ENCODE results near the gene ZFP62.
A peak's percentile ranks its signal among the peaks of the same experiment; 100 is the strongest.
"Not testable (repeated sequence)": the region's sequence is repeated elsewhere in the genome, so short reads cannot be mapped to it uniquely, and the experiment has no call there.

ZFP62 gene

DNA sequence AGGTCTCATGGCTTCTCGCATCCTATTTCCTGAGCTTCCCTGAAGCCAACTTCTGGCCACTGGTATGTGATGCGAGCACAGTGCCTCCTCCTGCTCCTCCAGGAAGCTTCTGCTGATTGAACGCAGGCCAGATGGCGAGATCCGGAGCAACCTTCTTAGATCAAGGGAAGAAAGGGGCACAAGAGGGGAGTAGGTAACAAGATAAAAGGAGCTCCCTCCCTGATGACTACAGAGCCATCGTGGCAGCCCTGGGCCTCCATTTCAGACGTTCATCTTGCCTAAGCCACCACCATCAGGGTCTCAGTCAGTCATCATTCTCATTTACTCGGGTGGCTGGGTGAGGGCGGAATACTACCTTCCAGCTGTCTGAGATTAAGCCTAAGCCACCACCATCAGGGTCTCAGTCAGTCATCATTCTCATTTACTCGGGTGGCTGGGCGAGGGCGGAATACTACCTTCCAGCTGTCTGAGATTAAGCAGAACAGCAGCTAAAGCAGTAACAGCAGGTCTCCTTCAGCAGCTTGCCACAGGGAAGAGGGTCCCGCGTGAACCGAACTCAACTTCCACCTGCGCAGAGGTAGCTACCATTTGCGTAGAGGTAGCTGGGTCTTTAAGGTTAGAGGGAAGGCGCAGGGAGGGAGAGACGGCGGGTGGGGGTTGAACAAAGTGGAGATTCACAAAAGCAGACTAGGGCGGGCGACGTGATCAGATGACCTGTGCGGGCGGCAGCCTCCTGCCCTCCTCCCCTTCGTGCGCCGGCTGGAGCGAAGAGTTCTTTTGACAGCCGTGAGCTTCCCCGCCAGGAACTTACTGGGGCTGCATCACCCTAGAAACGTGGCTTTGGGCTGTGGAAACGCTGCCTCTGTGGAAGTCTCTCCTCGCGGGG lies 30.6 kb downstream of the ZFP62 start:
- peak; percentile 60 for DNase-seq (ENCODE audit: low read depth)

- no peak for DNase-seq (ENCODE audit: low read depth)
These were observed 31.4 kb downstream of the ZFP62 start for GRCh38 chr5:180829726-180830125.

DNA sequence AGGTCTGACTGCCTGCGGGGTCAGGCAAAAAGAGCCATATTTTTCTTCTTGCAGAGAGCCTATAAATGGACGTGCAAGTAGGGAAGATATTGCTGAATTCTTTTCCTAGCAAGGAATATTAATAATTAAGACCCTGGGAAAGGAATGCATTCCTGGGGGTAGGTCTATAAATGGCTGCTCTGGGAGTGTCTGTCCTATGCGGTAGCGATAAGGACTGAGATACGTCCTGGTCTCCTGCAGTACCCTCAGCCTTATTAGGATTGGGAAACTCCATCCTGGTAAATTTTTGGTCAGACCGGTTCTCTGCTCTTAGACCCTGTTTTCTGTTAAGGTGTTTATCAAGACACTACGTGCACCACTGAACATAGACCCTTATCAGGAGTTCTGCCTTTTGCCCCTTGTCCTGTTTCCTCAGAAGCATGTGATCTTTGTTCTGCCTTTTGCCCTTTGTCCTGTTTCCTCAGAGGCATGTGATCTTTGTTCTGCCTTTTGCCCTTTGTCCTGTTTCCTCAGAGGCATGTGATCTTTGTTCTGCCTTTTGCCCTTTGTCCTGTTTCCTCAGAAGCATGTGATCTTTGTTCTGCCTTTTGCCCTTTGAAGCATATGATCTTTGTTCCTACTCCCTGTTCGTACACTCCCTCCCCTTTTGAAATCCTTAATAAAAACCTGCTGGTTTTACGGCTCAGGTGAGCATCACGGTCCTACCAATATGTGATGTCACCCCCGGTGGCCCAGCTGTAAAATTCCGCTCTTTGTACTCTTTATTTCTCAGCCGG lies 32.1 kb downstream of the ZFP62 start:
- DNase-seq (ENCODE audit: low read depth) = not testable (repeated sequence)

DNA sequence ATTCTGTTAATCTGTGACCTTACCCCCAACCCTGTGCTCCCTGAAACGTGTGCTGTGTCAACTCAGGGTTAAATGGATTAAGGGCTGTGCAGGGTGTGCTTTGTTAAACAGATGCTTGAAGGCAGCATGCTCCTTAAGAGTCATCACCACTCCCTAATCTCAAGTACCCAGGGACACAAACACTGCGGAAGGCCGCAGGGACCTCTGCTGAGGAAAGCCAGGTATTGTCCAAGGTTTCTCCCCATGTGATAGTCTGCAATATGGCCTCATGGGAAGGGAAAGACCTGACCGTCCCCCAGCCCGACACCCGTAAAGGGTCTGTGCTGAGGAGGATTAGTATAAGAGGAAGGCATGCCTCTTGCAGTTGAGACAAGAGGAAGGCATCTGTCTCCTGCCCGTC lies 33.7 kb downstream of the ZFP62 start:
- DNase-seq (ENCODE audit: low read depth) = not testable (repeated sequence)

DNA sequence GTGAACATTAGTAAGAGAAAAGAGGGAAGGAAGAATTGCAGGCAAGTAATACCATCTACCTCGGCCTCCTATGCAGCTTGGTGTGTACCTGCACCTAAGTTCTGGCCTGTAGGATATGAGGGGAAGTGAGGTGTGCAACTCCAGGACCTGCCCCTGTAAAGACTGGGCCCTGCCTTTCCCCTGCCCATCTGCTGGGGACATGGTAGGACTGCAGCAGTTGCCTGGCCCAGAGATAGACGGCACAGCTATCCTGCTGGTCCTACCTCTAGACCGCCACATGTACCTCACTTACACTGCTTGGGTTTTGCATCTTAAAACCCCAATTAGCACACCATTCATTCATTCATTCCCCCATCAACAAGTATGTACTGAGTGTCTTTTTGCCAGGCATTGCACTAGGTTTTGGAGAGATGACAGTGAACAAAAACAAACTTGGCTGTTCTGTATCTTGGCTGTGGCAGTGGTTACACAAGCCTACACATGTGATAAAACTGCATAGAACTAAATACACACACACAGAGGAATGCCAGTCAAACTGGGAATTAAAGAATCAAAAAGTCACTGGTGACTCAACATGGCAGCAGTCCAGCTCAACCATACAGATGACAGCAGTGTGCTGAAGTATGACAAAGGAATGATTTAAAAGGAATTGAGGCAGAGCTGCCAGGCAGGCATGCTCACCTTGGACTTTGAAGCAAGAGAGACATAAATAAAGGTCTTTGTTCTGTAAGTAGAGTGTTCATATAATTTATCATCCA lies 35.1 kb downstream of the ZFP62 start:
- no peak for DNase-seq (ENCODE audit: low read depth)

DNA sequence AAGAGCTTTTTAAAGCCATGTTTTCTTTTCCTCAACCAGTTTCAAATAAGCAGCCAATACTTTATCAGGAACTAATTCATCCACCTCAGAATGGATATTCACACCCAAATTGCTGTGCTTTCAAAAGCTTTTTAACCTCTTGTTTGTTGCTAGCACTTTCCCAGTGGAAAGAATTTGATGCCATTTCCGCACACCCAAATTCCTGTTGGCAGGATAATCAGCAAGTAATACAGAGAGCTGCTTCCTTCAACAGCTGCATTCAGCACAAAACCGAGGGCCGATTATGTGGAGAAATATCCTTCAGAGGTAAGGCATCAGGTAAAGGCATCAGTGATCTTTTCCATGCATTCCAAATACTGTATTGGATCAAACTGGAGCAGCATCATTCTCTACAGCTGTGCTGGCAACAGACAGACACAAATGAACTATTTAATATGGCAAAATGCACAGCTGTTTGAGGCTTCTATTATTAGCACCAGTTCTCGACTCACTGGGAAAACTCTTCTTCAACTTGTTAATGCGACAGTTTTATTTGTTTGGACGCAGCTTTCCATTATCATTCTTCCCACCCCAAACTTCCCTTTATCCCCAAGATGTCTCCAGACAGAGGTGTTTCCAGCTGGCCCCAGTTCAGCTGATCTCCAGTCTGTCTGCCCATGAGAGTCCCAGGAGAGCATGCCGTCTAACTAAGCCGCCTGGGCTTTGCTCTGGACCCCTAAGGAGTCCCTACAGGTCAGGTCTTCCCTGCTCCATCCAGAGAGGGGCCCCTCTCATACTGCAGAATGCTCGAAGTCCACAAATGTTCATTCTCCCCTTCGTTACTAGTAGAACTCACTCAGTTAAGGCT lies 36.2 kb downstream of the ZFP62 start:
- no peak for DNase-seq (ENCODE audit: low read depth)

GRCh38 chr5:180823940-180824629 lies 37.0 kb downstream of the ZFP62 start:
- DNase-seq (ENCODE audit: low read depth) = no peak

DNA sequence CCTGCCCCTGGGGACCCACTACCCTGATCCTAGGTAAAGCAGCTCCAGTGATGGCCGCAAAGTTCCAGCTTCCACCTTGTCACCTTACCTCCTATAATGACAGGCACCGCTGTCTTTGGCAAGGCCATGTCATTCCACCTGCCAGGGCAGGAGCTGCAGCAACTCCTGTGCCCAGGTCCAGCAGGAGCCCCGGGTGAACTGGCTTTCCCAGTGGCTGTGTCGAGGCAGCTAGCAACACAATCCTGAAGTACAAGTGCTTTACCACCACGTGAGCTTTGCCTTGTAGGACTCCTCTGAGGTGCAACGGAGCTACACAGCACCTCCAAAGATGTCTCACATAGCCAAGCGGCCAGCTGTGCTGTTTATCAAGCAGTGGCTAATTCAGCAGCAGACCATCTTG lies 37.7 kb downstream of the ZFP62 start:
- DNase-seq (ENCODE audit: low read depth) = no peak

DNA sequence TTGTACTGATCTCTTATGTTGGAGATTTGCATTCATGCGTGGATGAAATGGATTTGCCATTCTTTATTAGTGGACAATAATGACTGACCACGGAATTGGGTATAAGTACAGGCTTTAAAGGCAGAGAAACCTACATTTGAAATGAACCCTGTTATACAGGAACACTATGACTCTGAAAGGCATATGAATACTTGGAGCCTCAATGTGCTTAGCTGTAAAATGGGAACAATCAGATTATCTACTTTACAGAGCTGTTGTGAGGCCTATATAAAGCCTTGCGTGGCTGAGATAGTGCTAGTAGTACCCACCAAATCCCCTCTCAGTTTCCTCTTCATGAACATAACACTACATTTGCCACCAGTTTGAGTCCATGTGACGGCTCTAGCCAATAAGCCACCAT lies 39.5 kb downstream of the ZFP62 start:
- no peak for DNase-seq (ENCODE audit: low read depth)

GRCh38 chr5:180820788-180821321 lies 40.2 kb downstream of the ZFP62 start:
- no peak for DNase-seq (ENCODE audit: low read depth)

DNA sequence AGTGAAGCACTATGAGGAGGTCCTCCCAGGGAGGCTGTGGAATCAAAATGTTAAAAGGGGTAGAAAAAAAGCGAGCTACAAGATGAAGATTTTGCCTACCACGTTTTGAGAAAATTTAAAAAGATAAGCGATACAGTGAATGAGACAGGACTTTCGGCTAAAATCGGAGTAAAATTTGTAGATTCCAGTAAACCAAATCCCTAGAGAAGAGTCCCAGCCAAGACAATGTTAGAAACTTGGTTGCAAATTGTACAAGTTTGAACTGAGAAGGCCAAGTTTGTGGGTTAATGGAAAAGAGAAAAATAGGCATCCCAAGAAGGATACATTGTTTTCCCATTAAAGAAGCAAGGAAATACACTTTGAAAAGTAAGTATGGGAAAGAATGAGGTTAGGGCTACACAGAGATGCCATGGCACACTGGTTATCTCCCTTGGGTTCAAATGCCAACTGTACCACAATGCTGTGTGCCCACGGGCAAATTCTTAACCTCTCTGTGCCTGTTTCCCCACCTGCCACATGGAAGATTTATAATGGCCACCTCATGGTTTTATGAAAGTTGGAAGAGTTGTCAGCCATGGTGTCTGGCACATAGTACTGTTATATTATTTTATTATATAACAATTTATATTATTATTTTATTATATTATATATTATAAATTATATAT lies 42.3 kb downstream of the ZFP62 start:
- DNase-seq (ENCODE audit: low read depth) = no peak

DNA sequence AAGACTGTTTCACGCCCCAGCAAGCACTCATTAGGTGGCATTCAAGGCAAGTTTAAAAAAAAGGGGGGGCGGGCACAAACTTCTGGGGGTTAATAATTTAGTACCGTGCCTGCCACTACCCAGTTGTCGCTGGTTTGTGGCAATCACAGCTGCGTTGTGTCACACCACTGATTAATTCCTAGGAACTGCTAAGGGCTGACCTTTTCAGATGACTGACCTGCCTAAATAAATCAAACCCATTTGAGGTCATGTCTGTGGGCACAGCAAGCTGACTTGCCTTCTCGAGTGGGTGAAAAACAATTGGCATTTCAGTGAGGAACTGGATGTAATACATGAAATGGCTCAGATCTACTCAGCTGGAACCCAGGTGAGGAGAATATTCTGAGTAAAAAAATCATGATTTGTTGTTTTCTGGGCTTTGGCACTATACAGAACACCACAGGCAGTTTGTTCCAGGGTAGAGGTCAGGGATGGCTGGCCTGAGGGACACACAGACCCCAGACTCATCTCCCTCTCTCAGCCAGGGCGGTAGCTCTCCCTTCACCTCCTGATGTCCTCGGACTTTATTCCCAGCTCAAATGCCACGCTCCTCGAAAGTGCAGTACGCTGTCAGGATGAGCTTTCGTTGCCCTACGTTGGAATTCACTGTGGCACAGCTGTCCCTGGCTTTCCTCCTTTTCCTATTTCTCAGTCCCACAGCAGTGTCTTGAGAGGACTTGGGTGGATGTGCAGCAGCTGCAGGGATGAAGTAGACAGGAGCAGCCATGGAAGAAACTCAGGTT lies 43.0 kb downstream of the ZFP62 start:
- no peak for DNase-seq (ENCODE audit: low read depth)

DNA sequence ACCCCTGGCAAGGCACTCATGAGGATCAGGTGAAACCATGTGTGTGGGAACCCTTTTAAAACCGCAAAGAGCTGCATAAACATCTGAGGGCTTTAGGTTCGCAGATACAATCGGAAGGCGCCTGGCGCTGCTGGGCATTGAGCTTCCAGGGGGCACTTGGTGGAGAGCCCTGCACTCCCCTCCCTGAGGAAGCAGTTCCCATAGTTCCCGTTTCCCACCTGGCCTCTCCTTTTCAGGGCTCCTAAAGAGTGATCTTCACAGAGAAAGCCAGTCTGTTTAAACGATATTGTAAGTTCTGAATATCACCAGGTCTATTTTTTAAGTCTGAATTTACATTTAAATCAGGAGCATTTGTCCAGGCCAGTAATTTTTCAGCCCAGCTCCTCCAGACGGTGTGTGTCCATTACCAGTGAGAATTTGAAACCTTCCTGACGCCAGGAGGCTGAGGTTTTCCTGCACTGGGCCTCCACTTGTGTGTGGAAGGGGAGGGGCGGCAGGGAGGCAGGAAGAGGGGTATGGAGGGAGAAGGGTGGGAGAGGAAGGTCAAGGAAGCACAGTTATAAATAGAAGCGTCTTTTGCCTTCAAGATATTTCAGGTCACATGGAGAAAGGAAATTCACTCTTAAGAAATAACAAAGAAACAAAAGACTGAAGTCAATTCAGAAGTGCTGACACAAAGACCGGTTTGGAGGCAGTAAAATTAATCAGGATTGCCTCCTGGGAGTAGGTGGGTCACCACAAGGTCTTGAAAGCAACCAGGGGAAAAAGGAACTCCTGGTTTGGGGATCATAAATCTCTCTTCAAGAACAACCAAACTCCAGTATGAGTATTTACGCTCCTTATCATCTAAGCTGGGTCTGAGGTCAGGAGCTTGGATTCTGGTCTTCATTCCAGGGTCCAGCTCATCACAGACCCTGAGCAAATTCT lies 44.2 kb downstream of the ZFP62 start:
- no peak for DNase-seq (ENCODE audit: low read depth)

DNA sequence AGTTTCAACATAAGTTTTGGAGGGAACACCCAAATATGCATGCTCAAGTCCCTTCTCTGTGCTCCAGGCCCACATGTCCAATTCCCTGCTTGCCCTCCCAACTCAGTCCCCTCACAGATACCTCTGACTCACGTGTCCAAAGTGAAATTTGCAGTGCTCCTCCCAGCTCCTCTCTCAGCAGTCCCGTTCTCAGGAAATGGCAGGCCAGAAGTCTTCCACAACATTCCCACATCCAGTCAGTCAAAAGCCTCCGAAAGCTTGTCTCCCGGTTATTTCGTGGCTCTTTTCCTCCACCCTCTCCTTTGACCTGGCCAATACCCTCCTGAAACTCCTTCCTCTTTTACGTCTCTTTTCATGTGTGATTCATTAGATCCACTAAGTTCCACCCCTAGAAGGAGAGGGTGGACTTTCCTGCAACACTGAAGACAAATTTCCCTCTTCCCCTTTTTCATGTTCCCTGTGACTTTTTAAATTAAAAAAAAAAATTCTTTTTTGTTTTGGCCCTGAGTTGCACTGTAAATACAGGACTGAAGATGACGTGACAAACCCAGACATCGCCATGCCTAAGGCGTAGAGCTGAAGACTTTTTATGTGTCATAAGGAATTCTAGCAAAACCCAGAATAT lies 45.7 kb downstream of the ZFP62 start:
- DNase-seq (ENCODE audit: low read depth) = no peak

- no peak for DNase-seq (ENCODE audit: low read depth)
These were observed 47.7 kb downstream of the ZFP62 start for GRCh38 chr5:180813420-180813819.

GRCh38 chr5:180811623-180812124 lies 49.4 kb downstream of the ZFP62 start:
- no peak for DNase-seq (ENCODE audit: low read depth)

DNA sequence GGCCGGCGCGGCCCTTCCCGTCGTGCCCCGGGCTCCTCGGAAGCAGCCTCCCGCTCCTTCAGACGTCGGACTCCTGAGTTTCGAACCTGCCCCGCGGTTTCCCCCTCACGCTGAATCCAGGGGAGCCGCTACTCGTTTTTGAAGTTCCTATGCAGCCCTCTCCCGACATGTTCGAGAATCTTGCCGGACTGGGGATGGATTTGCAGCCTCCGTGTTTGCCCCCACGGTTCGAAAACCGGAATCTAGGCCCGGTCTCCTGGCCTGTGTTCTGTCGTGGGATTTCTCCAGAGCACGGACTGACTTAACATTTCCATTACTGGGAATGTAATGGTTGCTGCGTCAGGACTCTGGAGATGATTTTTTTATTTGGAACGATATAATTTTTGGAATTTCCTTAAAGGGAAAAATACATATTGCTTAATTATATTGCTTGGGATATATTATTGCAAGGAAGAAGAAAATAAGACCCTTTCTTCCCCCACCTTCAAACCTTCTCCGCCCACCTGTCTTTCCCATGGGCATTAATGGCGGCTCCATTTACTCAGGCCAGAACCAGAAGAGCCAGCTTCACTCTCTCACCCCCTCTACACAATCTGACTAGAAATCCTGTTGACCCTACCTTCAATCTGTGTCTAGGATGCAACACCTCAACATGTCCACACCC lies 50.0 kb downstream of the ZFP62 start:
- DNase-seq (ENCODE audit: low read depth) = no peak

Measured in activated T-helper 1 cell treated with Interleukin-2 at 50 U/mL for 16 hours (primary cell).